Peyer's patch (tissue), 4 donors: Measurements from ENCODE around the gene PYCARD.

Source experiments
- POLR2A ChIP-seq, 2 donors: fragments of 450-650 bp; IDR thresholded peaks; one replicate each; pipeline ENCODE4 v1.5.1; 2017; ENCODE audit warnings: antibody characterized with exemption in 2 of 2, mild to moderate bottlenecking in 2 of 2, moderate library complexity in 2 of 2
- TF ChIP-seq, protein P1 (sequence below), 6 experiments: fragments of 450-650 bp in 4 of 6; fragments of 200-600 bp in 2 of 6; sonication (generic) in 1 of 6; IDR thresholded peaks; one replicate each; pipeline ENCODE4 v1.5.1; 2017 to 2019; ENCODE audit warnings: antibody characterized with exemption in 6 of 6, mild to moderate bottlenecking in 3 of 6, moderate library complexity in 1 of 6

DNA sequence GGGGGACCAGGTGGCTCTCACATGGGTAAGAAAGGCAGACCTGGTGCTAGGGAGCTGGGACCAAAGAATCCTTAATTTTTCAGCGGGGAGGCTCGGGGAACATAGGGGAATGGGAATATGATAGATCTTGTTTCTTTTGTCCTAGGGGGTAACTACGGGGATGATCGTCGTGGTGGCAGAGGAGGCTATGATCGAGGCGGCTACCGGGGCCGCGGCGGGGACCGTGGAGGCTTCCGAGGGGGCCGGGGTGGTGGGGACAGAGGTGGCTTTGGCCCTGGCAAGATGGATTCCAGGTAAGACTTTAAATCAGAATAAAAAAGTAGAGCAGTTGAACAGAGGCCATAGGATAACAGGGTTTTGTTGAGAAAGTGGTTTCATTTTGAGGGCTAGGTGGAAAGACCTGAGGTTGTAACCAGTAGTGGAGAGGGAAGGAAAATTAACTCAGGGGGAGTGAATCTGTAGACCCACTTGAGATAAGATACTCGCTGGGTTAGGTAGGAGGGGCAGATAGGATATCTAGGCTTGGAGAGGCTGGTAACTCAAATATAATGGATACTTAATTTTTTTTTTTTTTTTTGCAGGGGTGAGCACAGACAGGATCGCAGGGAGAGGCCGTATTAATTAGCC is 11.6 kb downstream of the PYCARD start:
- TF ChIP-seq, protein P1, sequence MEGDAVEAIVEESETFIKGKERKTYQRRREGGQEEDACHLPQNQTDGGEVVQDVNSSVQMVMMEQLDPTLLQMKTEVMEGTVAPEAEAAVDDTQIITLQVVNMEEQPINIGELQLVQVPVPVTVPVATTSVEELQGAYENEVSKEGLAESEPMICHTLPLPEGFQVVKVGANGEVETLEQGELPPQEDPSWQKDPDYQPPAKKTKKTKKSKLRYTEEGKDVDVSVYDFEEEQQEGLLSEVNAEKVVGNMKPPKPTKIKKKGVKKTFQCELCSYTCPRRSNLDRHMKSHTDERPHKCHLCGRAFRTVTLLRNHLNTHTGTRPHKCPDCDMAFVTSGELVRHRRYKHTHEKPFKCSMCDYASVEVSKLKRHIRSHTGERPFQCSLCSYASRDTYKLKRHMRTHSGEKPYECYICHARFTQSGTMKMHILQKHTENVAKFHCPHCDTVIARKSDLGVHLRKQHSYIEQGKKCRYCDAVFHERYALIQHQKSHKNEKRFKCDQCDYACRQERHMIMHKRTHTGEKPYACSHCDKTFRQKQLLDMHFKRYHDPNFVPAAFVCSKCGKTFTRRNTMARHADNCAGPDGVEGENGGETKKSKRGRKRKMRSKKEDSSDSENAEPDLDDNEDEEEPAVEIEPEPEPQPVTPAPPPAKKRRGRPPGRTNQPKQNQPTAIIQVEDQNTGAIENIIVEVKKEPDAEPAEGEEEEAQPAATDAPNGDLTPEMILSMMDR (IDR thresholded peaks at IDR 0.05) = no peak
- TF ChIP-seq POLR2A (IDR thresholded peaks at IDR 0.05) = no peak
